ENCODE results near the gene GDPD4. TPM values are rescaled to one million over a fixed set of nuclear protein-coding genes. Genes with fewer than 3 reads are reported as not detected.

The GDPD4 gene
- total RNA-seq, 2 donors from 2014 or later: not detected

- H3K27me3 ChIP-seq (ENCODE audit: control insufficient read depth, insufficient read depth, low read length, poor library complexity, severe bottlenecking): no peaks in the 10 kb centered on the region
- Mint-ChIP-seq H3K27ac (no peak overlapping the region), H3K9me3 (no peaks in the 10 kb centered on the region), H3K4me1 (peaks cover 53% of the 10 kb centered on the region), H3K27me3 (ENCODE audit: insufficient read depth) (no peaks in the 10 kb centered on the region), H3K36me3 (ENCODE audit: low read depth) (no peaks in the 10 kb centered on the region), H3K4me3 (no peak overlapping the region)
- WGBS, 2 experiments (ENCODE audit: insufficient coverage in 1 of 2, insufficient read length in 1 of 2): 90 to 91% methylated on average over 9 to 15 of the region's 15 CpGs
- H3K27ac ChIP-seq (ENCODE audit: low read depth, low read length): peak overlapping the region; percentile 32
- no peaks in the 10 kb centered on the region for H3K36me3 ChIP-seq (ENCODE audit: control insufficient read depth, insufficient read depth, low read length)
- peaks cover 18% of the 10 kb centered on the region for H3K4me1 ChIP-seq (ENCODE audit: control insufficient read depth, insufficient read depth, low read length)
- TF ChIP-seq CTCF (conservative IDR thresholded peaks at IDR 0.05): no peak
- DNase-seq: peak; percentile 71
- H3K4me3 ChIP-seq (ENCODE audit: low read length): no peak overlapping the region
- H3K9ac ChIP-seq (ENCODE audit: extremely low read depth, low read length, poor library complexity, severe bottlenecking): no peak overlapping the region
- no peaks in the 10 kb centered on the region for H3K9me3 ChIP-seq (ENCODE audit: control insufficient read depth, low read length)
These were observed 126.3 kb downstream of the GDPD4 start for GRCh38 chr11:77175021-77175842.

- no peaks in the 10 kb centered on the region for H3K36me3 ChIP-seq (ENCODE audit: control insufficient read depth, insufficient read depth, low read length)
- H3K27me3 Mint-ChIP-seq (ENCODE audit: insufficient read depth): no peaks in the 10 kb centered on the region
- no peak for TF ChIP-seq CTCF (conservative IDR thresholded peaks at IDR 0.05)
These were observed 126.9 kb downstream of the GDPD4 start for GRCh38 chr11:77174559-77174958.

GRCh38 chr11:77173494-77173893 is 128.0 kb downstream of the GDPD4 start:
- Histone ChIP-seq H3K9me3 (ENCODE audit: control insufficient read depth, low read length) (no peaks in the 10 kb centered on the region), H3K36me3 (ENCODE audit: control insufficient read depth, insufficient read depth, low read length) (no peaks in the 10 kb centered on the region), H3K27me3 (ENCODE audit: control insufficient read depth, insufficient read depth, low read length, poor library complexity, severe bottlenecking) (no peaks in the 10 kb centered on the region), H3K27ac (ENCODE audit: low read depth, low read length) (no peak overlapping the region), H3K4me1 (ENCODE audit: control insufficient read depth, insufficient read depth, low read length) (peaks cover 19% of the 10 kb centered on the region), H3K9ac (ENCODE audit: extremely low read depth, low read length, poor library complexity, severe bottlenecking) (no peak overlapping the region), H3K4me3 (ENCODE audit: low read length) (no peak overlapping the region)
- Mint-ChIP-seq H3K36me3 (ENCODE audit: low read depth) (no peaks in the 10 kb centered on the region), H3K27ac (no peak overlapping the region), H3K4me1 (peaks cover 57% of the 10 kb centered on the region), H3K4me3 (peak overlapping the region; percentile 3), H3K27me3 (ENCODE audit: insufficient read depth) (no peaks in the 10 kb centered on the region), H3K9me3 (no peaks in the 10 kb centered on the region)
- DNase-seq: no peak
- 58 to 78% methylated on average over 5 to 10 of the region's 10 CpGs for WGBS, 2 experiments (ENCODE audit: insufficient coverage in 1 of 2, insufficient read length in 1 of 2)
- TF ChIP-seq CTCF (conservative IDR thresholded peaks at IDR 0.05): no peak

More at GRCh38 chr11:77174559-77174958, 126.9 kb downstream of the GDPD4 start:
- Mint-ChIP-seq H3K36me3 (ENCODE audit: low read depth) (no peaks in the 10 kb centered on the region), H3K4me3 (no peak overlapping the region), H3K27ac (peak overlapping the region; percentile 84), H3K4me1 (peaks cover 57% of the 10 kb centered on the region), H3K9me3 (no peaks in the 10 kb centered on the region)
- peaks cover 19% of the 10 kb centered on the region for H3K4me1 ChIP-seq (ENCODE audit: control insufficient read depth, insufficient read depth, low read length)
- H3K27me3 ChIP-seq (ENCODE audit: control insufficient read depth, insufficient read depth, low read length, poor library complexity, severe bottlenecking): no peaks in the 10 kb centered on the region
- H3K9me3 ChIP-seq (ENCODE audit: control insufficient read depth, low read length): no peaks in the 10 kb centered on the region
- DNase-seq: peak; percentile 63
- WGBS, 2 experiments (ENCODE audit: insufficient coverage in 1 of 2, insufficient read length in 1 of 2): 93 to 94% methylated on average over 14 to 16 of the region's 16 CpGs
- no peak overlapping the region for H3K27ac ChIP-seq (ENCODE audit: low read depth, low read length)
- no peak overlapping the region for H3K4me3 ChIP-seq (ENCODE audit: low read length)
- no peak overlapping the region for H3K9ac ChIP-seq (ENCODE audit: extremely low read depth, low read length, poor library complexity, severe bottlenecking)
